Fibroblast of lung (primary cell): ENCODE measurements around the gene SMG6. TPM values are rescaled to one million over a fixed set of nuclear protein-coding genes. Genes with fewer than 3 reads are reported as not detected.
"Not testable (repeated sequence)": the region's sequence is repeated elsewhere in the genome, so short reads cannot be mapped to it uniquely, and the experiment has no call there.

ENCODE experiments used
- DNase-seq, 2 donors: peaks; one replicate each; pipeline versions ENCODE4 v3.0.0 to v3.0.0-alpha.2; 2010; ENCODE audit warnings: low read depth in 2 of 2
- H2AFZ ChIP-seq: 2 replicates; pipeline ENCODE4 v1.5.1; 2012; ENCODE audit warnings: low read length, control low read depth, inconsistent platforms
- H3K27ac ChIP-seq: 2 replicates; pipeline ENCODE4 v1.5.1; 2011; ENCODE audit warnings: low read length, control low read depth; ENCODE audit not compliant: insufficient read depth
- H3K27me3 ChIP-seq: 2 replicates; pipeline ENCODE4 v1.5.1; 2011; ENCODE audit warnings: mild to moderate bottlenecking, low read length; ENCODE audit not compliant: control insufficient read depth, insufficient read depth
- H3K36me3 ChIP-seq: 2 replicates; pipeline ENCODE4 v1.5.1; 2011; ENCODE audit warnings: low read length; ENCODE audit not compliant: control insufficient read depth, insufficient read depth
- H3K4me1 ChIP-seq: 2 replicates; pipeline ENCODE4 v1.5.1; 2011; ENCODE audit warnings: low read length; ENCODE audit not compliant: control insufficient read depth, insufficient read depth; ENCODE audit errors: extremely low read depth
- H3K4me2 ChIP-seq: 2 replicates; pipeline ENCODE4 v1.5.1; 2011; ENCODE audit warnings: low read length, control low read depth; ENCODE audit not compliant: insufficient read depth; ENCODE audit errors: extremely low read depth
- H3K4me3 ChIP-seq, 4 experiments: fragments of 200-600 bp in 1 of 4; sonication (generic) in 1 of 4; replicated peaks in 1 of 4; 2 replicates each; pipeline ENCODE4 v1.5.1; 2011 to 2016; ENCODE audit warnings: low read length in 4 of 4, low read depth in 3 of 4, mild to moderate bottlenecking in 3 of 4, control low read depth in 2 of 4, inconsistent platforms in 1 of 4, mixed read lengths in 1 of 4; ENCODE audit not compliant: insufficient read depth in 1 of 4; ENCODE audit errors: control extremely low read depth in 1 of 4
- H3K79me2 ChIP-seq: 2 replicates; pipeline ENCODE4 v1.5.1; 2012; ENCODE audit warnings: mild to moderate bottlenecking, low read length, inconsistent platforms; ENCODE audit not compliant: control insufficient read depth, insufficient read depth
- H3K9ac ChIP-seq: 2 replicates; pipeline ENCODE4 v1.5.1; 2011; ENCODE audit warnings: mild to moderate bottlenecking, low read length, control low read depth; ENCODE audit not compliant: insufficient read depth
- H3K9me3 ChIP-seq: 2 replicates; pipeline ENCODE4 v1.5.1; 2012; ENCODE audit warnings: low read depth, low read length; ENCODE audit not compliant: control insufficient read depth, insufficient read depth
- H4K20me1 ChIP-seq: 2 replicates; pipeline ENCODE4 v1.5.1; 2011; ENCODE audit warnings: low read length; ENCODE audit not compliant: control insufficient read depth, insufficient read depth; ENCODE audit errors: extremely low read depth
- EZH2 ChIP-seq: IDR thresholded peaks from 2 replicates; pipeline ENCODE4 v1.5.1; 2012; ENCODE audit warnings: low read length, control low read depth, mild to moderate bottlenecking; ENCODE audit errors: missing control alignments
- polyA plus RNA-seq, 2 donors: library from polyadenylated mRNA; depleted of rRNA in 1 of 2; stranded (reverse) in 1 of 2; unstranded in 1 of 2; fragments of >200 nt; gene quantifications; 2 replicates each; pipeline ENCODE4 v1.2.1, GENCODE V29; 2011 to 2012; ENCODE audit warnings: missing spikeins in 1 of 2
- total RNA-seq: library from RNA; depleted of rRNA; stranded (reverse); fragments of >200 nt; gene quantifications from 2 replicates; pipeline ENCODE4 v1.2.1, GENCODE V29; 2014
- TF ChIP-seq, protein P1 (sequence below), 2 donors: IDR thresholded peaks in 1 of 2; conservative IDR thresholded peaks in 1 of 2; 1 replicate in 1 of 2; 2 replicates in 1 of 2; pipeline ENCODE4 v1.5.1; 2011 to 2012; ENCODE audit warnings: low read length in 2 of 2, control low read depth in 1 of 2, inconsistent platforms in 1 of 2, low read depth in 1 of 2, mild to moderate bottlenecking in 1 of 2

Gene SMG6
- total and polyA plus RNA-seq, 2 donors (not counting 1 experiment from before 2014, with no cell fraction given), result 14.7 to 29.9 TPM

- DNase-seq, result no peak
These were observed 15.5 kb upstream of the SMG6 start for GRCh38 chr17:2319051-2319450.

GRCh38 chr17:2317796-2318195 lies 14.2 kb upstream of the SMG6 start:
- Histone ChIP-seq H2AFZ (no peak overlapping the region), H3K4me3 (no peak overlapping the region), H3K27me3 (no peaks in the 10 kb centered on the region), H3K36me3 (no peaks in the 10 kb centered on the region), H3K79me2 (no peaks in the 10 kb centered on the region), H4K20me1 (no peaks in the 10 kb centered on the region), H3K9ac (no peak overlapping the region), H3K9me3 (no peaks in the 10 kb centered on the region), H3K4me2 (no peak overlapping the region), H3K27ac (no peak overlapping the region), H3K4me1 (no peaks in the 10 kb centered on the region)
- TF ChIP-seq EZH2, result no peak
- TF ChIP-seq, protein P1, sequence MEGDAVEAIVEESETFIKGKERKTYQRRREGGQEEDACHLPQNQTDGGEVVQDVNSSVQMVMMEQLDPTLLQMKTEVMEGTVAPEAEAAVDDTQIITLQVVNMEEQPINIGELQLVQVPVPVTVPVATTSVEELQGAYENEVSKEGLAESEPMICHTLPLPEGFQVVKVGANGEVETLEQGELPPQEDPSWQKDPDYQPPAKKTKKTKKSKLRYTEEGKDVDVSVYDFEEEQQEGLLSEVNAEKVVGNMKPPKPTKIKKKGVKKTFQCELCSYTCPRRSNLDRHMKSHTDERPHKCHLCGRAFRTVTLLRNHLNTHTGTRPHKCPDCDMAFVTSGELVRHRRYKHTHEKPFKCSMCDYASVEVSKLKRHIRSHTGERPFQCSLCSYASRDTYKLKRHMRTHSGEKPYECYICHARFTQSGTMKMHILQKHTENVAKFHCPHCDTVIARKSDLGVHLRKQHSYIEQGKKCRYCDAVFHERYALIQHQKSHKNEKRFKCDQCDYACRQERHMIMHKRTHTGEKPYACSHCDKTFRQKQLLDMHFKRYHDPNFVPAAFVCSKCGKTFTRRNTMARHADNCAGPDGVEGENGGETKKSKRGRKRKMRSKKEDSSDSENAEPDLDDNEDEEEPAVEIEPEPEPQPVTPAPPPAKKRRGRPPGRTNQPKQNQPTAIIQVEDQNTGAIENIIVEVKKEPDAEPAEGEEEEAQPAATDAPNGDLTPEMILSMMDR (conservative IDR thresholded peaks at IDR 0.05 in 1 of 2, IDR thresholded peaks at IDR 0.05 in 1 of 2; ENCODE audit: low read depth in 1 of 2, low read length in 2 of 2), result no peak
- no peak for DNase-seq

More at GRCh38 chr17:2319051-2319450, 15.5 kb upstream of the SMG6 start:
- Histone ChIP-seq H3K27me3 (no peaks in the 10 kb centered on the region), H3K36me3 (peaks cover 2% of the 10 kb centered on the region), H4K20me1 (no peaks in the 10 kb centered on the region), H3K27ac (no peak overlapping the region), H3K9ac (no peak overlapping the region), H3K4me2 (no peak overlapping the region), H3K4me1 (no peaks in the 10 kb centered on the region), H3K79me2 (no peaks in the 10 kb centered on the region), H3K9me3 (no peaks in the 10 kb centered on the region), H3K4me3 (no peak overlapping the region), H2AFZ (no peak overlapping the region)
- TF ChIP-seq, protein P1 (conservative IDR thresholded peaks at IDR 0.05 in 1 of 2, IDR thresholded peaks at IDR 0.05 in 1 of 2; ENCODE audit: low read depth in 1 of 2, low read length in 2 of 2), result no peak
- TF ChIP-seq EZH2, result no peak

DNA sequence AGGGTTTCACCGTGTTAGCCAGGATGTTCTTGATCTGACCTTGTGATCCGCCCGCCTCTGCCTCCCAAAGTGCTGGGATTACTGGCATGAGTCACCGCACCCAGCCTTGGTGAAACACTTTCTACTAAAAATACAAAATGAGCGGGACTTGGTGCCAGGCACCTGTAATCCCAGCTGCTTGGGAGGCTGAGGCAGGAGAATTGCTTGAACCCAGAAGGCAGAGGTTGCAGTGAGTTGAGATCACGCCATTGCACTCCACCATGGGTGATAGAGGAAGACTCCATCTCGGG lies 13.3 kb upstream of the SMG6 start:
- DNase-seq, H3K9me3 ChIP-seq, H3K9ac ChIP-seq, H3K4me1 ChIP-seq, H3K79me2 ChIP-seq, H3K27me3 ChIP-seq, H2AFZ ChIP-seq, H3K36me3 ChIP-seq, H4K20me1 ChIP-seq, H3K4me2 ChIP-seq, H3K27ac ChIP-seq, H3K4me3 ChIP-seq: not testable (repeated sequence)
